SK-N-SH treated with all-trans-retinoic acid at 6 μM for 48 hours (cell line): ENCODE measurements around the gene POLR2E.

Experiments used
- ATAC-seq: fragments of 200-7000 bp; cut with Tn5 transposase; 3 replicates; pipeline ENCODE4 v1.9.1; 2020; ENCODE audit warnings: mild to moderate bottlenecking, moderate library complexity
- ARNTL ChIP-seq: fragments of 450-650 bp; formaldehyde crosslinking; IDR thresholded peaks from 2 replicates; pipeline ENCODE4 v1.5.0; 2020; ENCODE audit warnings: low read depth, mild to moderate bottlenecking, moderate library complexity, borderline replicate concordance
- BACH2 ChIP-seq: fragments of 250-450 bp; sonication (Bioruptor Pico); IDR thresholded peaks from 2 replicates; pipeline ENCODE4 v1.9.0; 2021; ENCODE audit warnings: mild to moderate bottlenecking, borderline replicate concordance
- CSDC2 ChIP-seq: fragments of 250-450 bp; sonication (Bioruptor Pico); IDR thresholded peaks from 2 replicates; pipeline ENCODE4 v1.5.0; 2020; ENCODE audit warnings: mild to moderate bottlenecking, moderate library complexity
- ESRRG ChIP-seq: fragments of 250-450 bp; sonication (Bioruptor Pico); IDR thresholded peaks from 2 replicates; pipeline ENCODE4 v1.6.1; 2021; ENCODE audit warnings: mild to moderate bottlenecking
- OSR1 ChIP-seq: fragments of 250-450 bp; sonication (Bioruptor Pico); IDR thresholded peaks from 2 replicates; pipeline ENCODE4 v1.8.0; 2022; ENCODE audit warnings: moderate library complexity, mild to moderate bottlenecking, inconsistent platforms
- PPARA ChIP-seq: fragments of 250-450 bp; sonication (Bioruptor Pico); IDR thresholded peaks from 2 replicates; pipeline ENCODE4 v1.5.0; 2020; ENCODE audit warnings: mild to moderate bottlenecking, borderline replicate concordance
- RARB ChIP-seq: fragments of 250-450 bp; sonication (Bioruptor Pico); IDR thresholded peaks from 2 replicates; pipeline ENCODE4 v1.8.0; 2021; ENCODE audit warnings: mild to moderate bottlenecking, moderate library complexity
- SNAI2 ChIP-seq: fragments of 250-450 bp; sonication (Bioruptor Pico); IDR thresholded peaks from 2 replicates; pipeline ENCODE4 v1.5.0; 2020; ENCODE audit warnings: mild to moderate bottlenecking, moderate library complexity
- TCF4 ChIP-seq: fragments of 250-450 bp; sonication (Bioruptor Pico); IDR thresholded peaks from 2 replicates; pipeline ENCODE4 v1.8.0; 2021; ENCODE audit warnings: mild to moderate bottlenecking, moderate library complexity, borderline replicate concordance
- TOX ChIP-seq: fragments of 250-450 bp; sonication (Bioruptor Pico); IDR thresholded peaks from 2 replicates; pipeline ENCODE4 v1.8.0; 2021; ENCODE audit warnings: mild to moderate bottlenecking, moderate library complexity, borderline replicate concordance
- ZC3H10 ChIP-seq: fragments of 250-450 bp; sonication (Bioruptor Pico); IDR thresholded peaks from 2 replicates; pipeline ENCODE4 v1.5.1; 2021; ENCODE audit warnings: mild to moderate bottlenecking, moderate library complexity
- ZFP30 ChIP-seq: fragments of 450-650 bp; formaldehyde crosslinking; IDR thresholded peaks from 2 replicates; pipeline ENCODE4 v1.5.0; 2022; ENCODE audit warnings: mild to moderate bottlenecking, moderate library complexity
- ZNF565 ChIP-seq: fragments of 450-650 bp; formaldehyde crosslinking; conservative IDR thresholded peaks from 2 replicates; pipeline ENCODE4 v1.5.0; 2020; ENCODE audit warnings: low read depth, mild to moderate bottlenecking, moderate library complexity
- ZNF70 ChIP-seq: fragments of 450-650 bp; formaldehyde crosslinking; IDR thresholded peaks from 2 replicates; pipeline ENCODE4 v1.5.0; 2020; ENCODE audit warnings: mild to moderate bottlenecking, moderate library complexity
- ZNF8 ChIP-seq: fragments of 450-650 bp; formaldehyde crosslinking; IDR thresholded peaks from 2 replicates; pipeline ENCODE4 v1.5.0; 2020; ENCODE audit warnings: mild to moderate bottlenecking, moderate library complexity
- TF ChIP-seq, protein P1 (sequence below): fragments of 250-450 bp; sonication (Bioruptor Pico); IDR thresholded peaks from 2 replicates; pipeline ENCODE4 v1.8.0; 2021; ENCODE audit warnings: low read depth, mild to moderate bottlenecking, moderate library complexity, borderline replicate concordance
- TF ChIP-seq, protein P2 (sequence below): fragments of 250-450 bp; sonication (Bioruptor Pico); IDR thresholded peaks from 2 replicates; pipeline ENCODE4 v1.5.1; 2020; ENCODE audit warnings: low read depth, mild to moderate bottlenecking, moderate library complexity
- TF ChIP-seq, protein P3 (sequence below): fragments of 250-450 bp; sonication (Bioruptor Pico); IDR thresholded peaks from 2 replicates; pipeline ENCODE4 v1.5.0; 2020; ENCODE audit warnings: mild to moderate bottlenecking, moderate library complexity
- TF ChIP-seq, protein P4 (sequence below): fragments of 250-450 bp; sonication (Bioruptor Pico); IDR thresholded peaks from 2 replicates; pipeline ENCODE4 v1.8.0; 2020; ENCODE audit warnings: mild to moderate bottlenecking, moderate library complexity, borderline replicate concordance

The POLR2E gene

DNA sequence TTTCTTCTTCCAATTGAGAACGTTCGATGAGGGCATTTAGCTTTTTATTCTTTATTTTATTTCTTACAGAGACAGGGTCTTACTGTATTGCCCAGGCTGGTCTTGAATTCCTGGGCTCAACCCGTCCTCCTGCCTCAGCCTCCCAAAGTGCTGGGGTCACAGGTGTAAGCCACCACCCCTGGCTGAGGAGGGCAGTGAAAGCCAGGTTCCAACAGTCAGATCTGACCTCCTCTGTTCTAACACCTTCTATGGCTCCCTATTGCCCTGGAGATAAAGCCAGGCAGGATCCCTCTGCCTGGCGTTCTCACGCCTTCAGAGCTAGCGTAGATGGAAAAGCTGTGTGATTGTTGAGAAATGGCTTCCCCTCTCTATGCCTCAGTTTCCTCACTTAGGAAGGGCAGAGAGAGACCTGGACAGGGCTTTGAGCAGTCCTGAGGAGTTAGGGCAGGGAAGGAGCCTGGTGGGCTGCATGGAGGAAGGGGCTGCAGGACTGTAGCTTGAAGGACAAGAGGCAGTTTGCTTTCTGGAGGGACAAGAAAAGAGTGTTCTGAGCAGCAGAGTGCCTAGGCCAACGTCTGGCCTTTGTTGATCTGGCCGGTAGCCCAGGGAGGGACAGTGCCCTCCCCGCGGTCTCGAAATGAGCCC, 22.7 kb downstream of the POLR2E start (continued):
- TF ChIP-seq, protein P1, sequence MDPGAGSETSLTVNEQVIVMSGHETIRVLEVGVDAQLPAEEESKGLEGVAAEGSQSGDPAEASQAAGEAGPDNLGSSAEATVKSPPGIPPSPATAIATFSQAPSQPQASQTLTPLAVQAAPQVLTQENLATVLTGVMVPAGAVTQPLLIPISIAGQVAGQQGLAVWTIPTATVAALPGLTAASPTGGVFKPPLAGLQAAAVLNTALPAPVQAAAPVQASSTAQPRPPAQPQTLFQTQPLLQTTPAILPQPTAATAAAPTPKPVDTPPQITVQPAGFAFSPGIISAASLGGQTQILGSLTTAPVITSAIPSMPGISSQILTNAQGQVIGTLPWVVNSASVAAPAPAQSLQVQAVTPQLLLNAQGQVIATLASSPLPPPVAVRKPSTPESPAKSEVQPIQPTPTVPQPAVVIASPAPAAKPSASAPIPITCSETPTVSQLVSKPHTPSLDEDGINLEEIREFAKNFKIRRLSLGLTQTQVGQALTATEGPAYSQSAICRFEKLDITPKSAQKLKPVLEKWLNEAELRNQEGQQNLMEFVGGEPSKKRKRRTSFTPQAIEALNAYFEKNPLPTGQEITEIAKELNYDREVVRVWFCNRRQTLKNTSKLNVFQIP = no peak

DNA sequence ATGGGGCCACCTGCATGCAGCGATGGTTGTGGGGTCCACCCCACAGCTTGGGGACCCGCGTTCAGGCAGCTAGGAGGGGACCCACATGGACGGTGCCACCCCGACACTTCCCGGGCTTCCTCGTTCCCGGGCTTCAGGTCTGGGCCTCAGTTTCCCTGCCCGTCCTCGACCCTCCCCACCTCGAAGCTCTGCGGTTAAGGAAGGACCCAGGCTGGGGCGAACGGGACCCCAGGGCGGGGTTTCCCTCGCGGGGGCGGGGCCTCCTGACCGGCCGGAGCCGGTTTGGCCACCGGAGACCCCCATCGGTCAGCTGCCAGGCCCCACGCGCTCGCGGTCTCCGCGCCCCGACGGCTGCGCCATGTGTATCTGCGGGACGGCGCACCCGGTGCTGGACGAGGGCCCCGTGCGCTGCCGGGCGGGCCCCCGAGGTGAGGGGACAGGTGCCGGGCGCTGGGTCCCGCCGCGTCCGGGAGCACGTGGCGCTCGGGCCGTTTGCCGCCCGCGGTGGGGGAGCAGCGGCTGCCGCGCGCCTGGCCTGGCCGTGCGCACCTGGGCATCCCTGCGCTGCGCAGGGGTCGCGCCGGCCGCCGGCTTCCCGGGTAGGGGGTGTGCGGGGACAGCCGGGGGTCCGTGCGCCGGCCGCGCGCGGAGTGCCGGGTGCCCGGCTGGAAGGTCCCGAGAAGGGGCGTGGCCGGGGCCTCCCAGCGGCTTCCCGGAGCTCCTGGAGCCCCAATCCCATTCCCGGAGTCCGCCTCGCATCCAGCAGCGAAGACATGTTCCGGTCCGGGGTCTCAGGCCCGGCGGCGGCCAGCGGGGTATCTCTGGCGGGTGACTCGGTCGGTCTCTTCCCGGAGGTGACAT, 24.0 kb downstream of the POLR2E start:
- no peak for TF ChIP-seq PPARA
- TF ChIP-seq, all 23 proteins: peak for 0
- no peak for ATAC-seq

DNA sequence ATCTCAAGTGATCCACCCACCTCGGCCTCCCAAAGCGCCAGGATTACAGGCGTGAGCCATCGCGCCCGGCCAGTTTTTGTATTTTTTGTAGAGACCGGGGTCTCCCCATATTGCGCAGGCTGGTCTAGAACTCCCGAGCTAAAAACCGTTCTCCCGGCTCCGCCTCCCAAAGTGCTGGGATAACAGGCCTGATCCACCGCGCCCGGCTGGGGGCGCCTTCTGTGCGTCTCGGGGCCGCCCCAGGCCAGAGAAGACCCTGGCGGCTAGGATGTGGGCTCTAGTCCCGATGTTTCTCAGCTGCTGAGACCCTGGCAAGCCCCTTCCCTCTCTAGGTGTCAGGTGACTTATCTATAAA, 24.6 kb downstream of the POLR2E start:
- no peak for ATAC-seq
- TF ChIP-seq SNAI2 (no peak), ZNF70 (CRISPR knock-in tag) (no peak), ZFP30 (CRISPR knock-in tag) (no peak), TCF4 (CRISPR knock-in tag) (no peak), ZNF565 (no peak), ZC3H10 (CRISPR knock-in tag) (no peak), CSDC2 (CRISPR knock-in tag) (no peak), ESRRG (CRISPR knock-in tag) (no peak), PPARA (no peak), TOX (CRISPR knock-in tag) (no peak), ARNTL (CRISPR knock-in tag) (no peak), OSR1 (no peak), RARB (CRISPR knock-in tag) (no peak)
- TF ChIP-seq, protein P2, sequence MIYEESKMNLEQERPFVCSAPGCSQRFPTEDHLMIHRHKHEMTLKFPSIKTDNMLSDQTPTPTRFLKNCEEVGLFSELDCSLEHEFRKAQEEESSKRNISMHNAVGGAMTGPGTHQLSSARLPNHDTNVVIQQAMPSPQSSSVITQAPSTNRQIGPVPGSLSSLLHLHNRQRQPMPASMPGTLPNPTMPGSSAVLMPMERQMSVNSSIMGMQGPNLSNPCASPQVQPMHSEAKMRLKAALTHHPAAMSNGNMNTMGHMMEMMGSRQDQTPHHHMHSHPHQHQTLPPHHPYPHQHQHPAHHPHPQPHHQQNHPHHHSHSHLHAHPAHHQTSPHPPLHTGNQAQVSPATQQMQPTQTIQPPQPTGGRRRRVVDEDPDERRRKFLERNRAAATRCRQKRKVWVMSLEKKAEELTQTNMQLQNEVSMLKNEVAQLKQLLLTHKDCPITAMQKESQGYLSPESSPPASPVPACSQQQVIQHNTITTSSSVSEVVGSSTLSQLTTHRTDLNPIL (CRISPR knock-in tag) = no peak
- TF ChIP-seq, protein P1 = no peak
- TF ChIP-seq, protein P3, sequence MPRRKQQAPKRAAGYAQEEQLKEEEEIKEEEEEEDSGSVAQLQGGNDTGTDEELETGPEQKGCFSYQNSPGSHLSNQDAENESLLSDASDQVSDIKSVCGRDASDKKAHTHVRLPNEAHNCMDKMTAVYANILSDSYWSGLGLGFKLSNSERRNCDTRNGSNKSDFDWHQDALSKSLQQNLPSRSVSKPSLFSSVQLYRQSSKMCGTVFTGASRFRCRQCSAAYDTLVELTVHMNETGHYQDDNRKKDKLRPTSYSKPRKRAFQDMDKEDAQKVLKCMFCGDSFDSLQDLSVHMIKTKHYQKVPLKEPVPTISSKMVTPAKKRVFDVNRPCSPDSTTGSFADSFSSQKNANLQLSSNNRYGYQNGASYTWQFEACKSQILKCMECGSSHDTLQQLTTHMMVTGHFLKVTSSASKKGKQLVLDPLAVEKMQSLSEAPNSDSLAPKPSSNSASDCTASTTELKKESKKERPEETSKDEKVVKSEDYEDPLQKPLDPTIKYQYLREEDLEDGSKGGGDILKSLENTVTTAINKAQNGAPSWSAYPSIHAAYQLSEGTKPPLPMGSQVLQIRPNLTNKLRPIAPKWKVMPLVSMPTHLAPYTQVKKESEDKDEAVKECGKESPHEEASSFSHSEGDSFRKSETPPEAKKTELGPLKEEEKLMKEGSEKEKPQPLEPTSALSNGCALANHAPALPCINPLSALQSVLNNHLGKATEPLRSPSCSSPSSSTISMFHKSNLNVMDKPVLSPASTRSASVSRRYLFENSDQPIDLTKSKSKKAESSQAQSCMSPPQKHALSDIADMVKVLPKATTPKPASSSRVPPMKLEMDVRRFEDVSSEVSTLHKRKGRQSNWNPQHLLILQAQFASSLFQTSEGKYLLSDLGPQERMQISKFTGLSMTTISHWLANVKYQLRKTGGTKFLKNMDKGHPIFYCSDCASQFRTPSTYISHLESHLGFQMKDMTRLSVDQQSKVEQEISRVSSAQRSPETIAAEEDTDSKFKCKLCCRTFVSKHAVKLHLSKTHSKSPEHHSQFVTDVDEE (CRISPR knock-in tag) = no peak
- TF ChIP-seq, protein P4, sequence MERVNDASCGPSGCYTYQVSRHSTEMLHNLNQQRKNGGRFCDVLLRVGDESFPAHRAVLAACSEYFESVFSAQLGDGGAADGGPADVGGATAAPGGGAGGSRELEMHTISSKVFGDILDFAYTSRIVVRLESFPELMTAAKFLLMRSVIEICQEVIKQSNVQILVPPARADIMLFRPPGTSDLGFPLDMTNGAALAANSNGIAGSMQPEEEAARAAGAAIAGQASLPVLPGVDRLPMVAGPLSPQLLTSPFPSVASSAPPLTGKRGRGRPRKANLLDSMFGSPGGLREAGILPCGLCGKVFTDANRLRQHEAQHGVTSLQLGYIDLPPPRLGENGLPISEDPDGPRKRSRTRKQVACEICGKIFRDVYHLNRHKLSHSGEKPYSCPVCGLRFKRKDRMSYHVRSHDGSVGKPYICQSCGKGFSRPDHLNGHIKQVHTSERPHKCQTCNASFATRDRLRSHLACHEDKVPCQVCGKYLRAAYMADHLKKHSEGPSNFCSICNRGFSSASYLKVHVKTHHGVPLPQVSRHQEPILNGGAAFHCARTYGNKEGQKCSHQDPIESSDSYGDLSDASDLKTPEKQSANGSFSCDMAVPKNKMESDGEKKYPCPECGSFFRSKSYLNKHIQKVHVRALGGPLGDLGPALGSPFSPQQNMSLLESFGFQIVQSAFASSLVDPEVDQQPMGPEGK = no peak

DNA sequence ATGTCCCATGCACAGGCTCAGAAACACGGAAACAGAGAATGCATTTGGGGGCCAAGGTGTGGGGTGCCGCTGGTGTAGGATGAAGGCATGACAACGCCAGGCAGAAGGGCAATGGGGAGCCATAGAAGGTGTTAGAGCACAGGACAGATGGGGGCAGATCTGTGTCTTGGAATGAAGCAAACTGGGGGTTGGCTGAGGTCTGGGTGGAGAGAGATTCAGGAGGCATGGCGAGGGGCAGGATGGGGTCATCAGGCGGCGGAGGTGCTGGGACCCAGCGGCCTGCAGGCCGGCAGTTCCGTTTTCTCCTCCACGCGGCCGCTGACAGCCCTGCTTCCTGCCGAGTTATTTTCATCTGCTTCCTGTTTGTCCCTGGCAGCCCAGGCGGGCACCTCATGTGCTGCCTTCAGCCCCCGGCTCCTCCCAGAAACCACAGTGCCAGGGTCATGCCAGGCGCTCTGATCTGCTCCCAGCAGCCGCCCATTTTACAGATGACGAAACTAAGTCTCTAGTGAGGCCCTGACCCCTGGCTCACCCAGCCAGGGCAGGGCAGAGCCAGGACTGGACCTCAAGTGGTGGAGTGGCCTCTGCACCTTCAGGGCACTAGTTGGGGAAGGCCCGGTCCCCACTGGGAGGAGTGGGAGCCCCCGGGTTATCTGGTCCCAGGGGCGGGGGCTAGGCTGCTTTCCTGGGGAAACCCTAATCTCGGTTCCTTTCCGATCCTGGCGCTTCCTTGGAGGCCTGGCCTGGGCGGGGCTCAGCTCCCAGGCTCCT, 26.0 kb downstream of the POLR2E start:
- TF ChIP-seq ZNF8 = no peak
- no peak for TF ChIP-seq RARB (CRISPR knock-in tag)
- TF ChIP-seq, protein P3 (CRISPR knock-in tag) = no peak
- no peak for TF ChIP-seq BACH2 (CRISPR knock-in tag)
- no peak for TF ChIP-seq CSDC2 (CRISPR knock-in tag)
- TF ChIP-seq, all 23 proteins: peak for 0
- no peak for ATAC-seq
